Heart left ventricle (tissue), 13 donors: ENCODE measurements around the gene METTL24.

Experiments used
- POLR2A ChIP-seq, 2 donors: fragments of 450-650 bp; IDR thresholded peaks; one replicate each; pipeline ENCODE4 v1.6.1; 2017; ENCODE audit warnings: antibody characterized with exemption in 2 of 2, mild to moderate bottlenecking in 2 of 2, moderate library complexity in 2 of 2
- TF ChIP-seq, protein P1 (sequence below), 12 donors: fragments of 200-600 bp; sonication (generic) in 4 of 12; IDR thresholded peaks; one replicate each; pipeline versions ENCODE4 v1.5.0 to v1.8.0; 2018 to 2022; ENCODE audit warnings: antibody characterized with exemption in 12 of 12, mild to moderate bottlenecking in 5 of 12
- donor health status: ischemic (EF 13 %, LVEDD 7.1; RV severe dilation, severe dysfunction).
- donor health status: DM: no; HTN: yes; CAD: no.
- donor health status: DM: no; HTN: no; CAD: no.
- donor health status: ischemic (EF 25% LVEDD 6.9; RV normal size, moderate dysfunction).
- donor health status: ischemic (EF 25% LVEDD 5.7; RV mildly dilated, moderate dysfunction).
- donor health status: ischemic (EF 35%, LVEDD 5.7; RV mildly dilated, moderate dysfunction).
- donor health status: nonischemic (EF 11% LVEDD 7.7; RV severe dilation, severe dysfunction).
- donor health status: DM: yes; HTN: yes; CAD: no.
- donor health status: PGD.
- donor health status: ischemic (EF 29% LVEDD 5.4; RV normal size, mild dysfunction).
- donor health status: nonischemic (EF 23%, LVEDD 6.1; RV moderate dilation, normal function).

GRCh38 chr6:110357664-110358552 is at the start of gene METTL24:
- TF ChIP-seq, protein P1, sequence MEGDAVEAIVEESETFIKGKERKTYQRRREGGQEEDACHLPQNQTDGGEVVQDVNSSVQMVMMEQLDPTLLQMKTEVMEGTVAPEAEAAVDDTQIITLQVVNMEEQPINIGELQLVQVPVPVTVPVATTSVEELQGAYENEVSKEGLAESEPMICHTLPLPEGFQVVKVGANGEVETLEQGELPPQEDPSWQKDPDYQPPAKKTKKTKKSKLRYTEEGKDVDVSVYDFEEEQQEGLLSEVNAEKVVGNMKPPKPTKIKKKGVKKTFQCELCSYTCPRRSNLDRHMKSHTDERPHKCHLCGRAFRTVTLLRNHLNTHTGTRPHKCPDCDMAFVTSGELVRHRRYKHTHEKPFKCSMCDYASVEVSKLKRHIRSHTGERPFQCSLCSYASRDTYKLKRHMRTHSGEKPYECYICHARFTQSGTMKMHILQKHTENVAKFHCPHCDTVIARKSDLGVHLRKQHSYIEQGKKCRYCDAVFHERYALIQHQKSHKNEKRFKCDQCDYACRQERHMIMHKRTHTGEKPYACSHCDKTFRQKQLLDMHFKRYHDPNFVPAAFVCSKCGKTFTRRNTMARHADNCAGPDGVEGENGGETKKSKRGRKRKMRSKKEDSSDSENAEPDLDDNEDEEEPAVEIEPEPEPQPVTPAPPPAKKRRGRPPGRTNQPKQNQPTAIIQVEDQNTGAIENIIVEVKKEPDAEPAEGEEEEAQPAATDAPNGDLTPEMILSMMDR (IDR thresholded peaks at IDR 0.05), result peak in 1 of 12 donors; percentile 2
- no peak for TF ChIP-seq POLR2A (IDR thresholded peaks at IDR 0.05)
